SK-N-SH (cell line): ENCODE data around the gene CEP43. TPM values are rescaled to one million over a fixed set of nuclear protein-coding genes. Genes with fewer than 3 reads are reported as not detected.

Source experiments
- CTCF ChIA-PET: fragments of 300-600, 350-600 bp; formaldehyde crosslinking; extraction: SDS; loops from one replicate; lab custom pipeline; 2021; lab: Yijun Ruan, JAX
- POLR2A ChIA-PET: fragments of 350-600 bp; sonication (Branson Sonifier 250); formaldehyde crosslinking; extraction: SDS; loops from one replicate; lab custom pipeline; 2020; ENCODE audit warnings: antibody characterized with exemption, inconsistent platforms; lab: Yijun Ruan, JAX
- DNase-seq: peaks from one replicate; pipeline ENCODE4 v3.0.0; 2012
- H2AFZ ChIP-seq: fragments of 200-600 bp; sonication (generic); 2 replicates; pipeline ENCODE4 v1.8.1; 2016; ENCODE audit warnings: antibody characterized with exemption, mild to moderate bottlenecking, low read depth
- H3F3A ChIP-seq: fragments of 200-600 bp; sonication (generic); replicated peaks from 2 replicates; pipeline ENCODE3; 2016; ENCODE audit warnings: antibody characterized with exemption, mild to moderate bottlenecking; ENCODE audit not compliant: insufficient read depth
- H3K27ac ChIP-seq, 2 experiments: fragments of 200-500 bp in 1 of 2; fragments of 200-600 bp in 1 of 2; sonication (Bioruptor generic) in 1 of 2; sonication (generic), shearing (Covaris generic) in 1 of 2; 2 replicates each; pipeline versions ENCODE4 v1.5.1 to v1.6.1; 2014 to 2016; ENCODE audit warnings: low read depth in 2 of 2, inconsistent platforms in 1 of 2, low read length in 1 of 2, mild to moderate bottlenecking in 1 of 2, mixed read lengths in 1 of 2
- H3K27me3 ChIP-seq: fragments of 200-600 bp; sonication (generic), shearing (Covaris generic); 2 replicates; pipeline ENCODE4 v1.6.1; 2016; ENCODE audit warnings: mixed run types; ENCODE audit not compliant: insufficient read depth
- H3K36me3 ChIP-seq, 2 experiments: fragments of 200-500 bp in 1 of 2; fragments of 200-600 bp in 1 of 2; sonication (Bioruptor generic) in 1 of 2; sonication (generic) in 1 of 2; replicated peaks in 1 of 2; 2 replicates each; pipeline versions ENCODE3 to v1.5.1; 2014 to 2016; ENCODE audit warnings: low read length in 1 of 2, mild to moderate bottlenecking in 1 of 2; ENCODE audit not compliant: insufficient read depth in 2 of 2, control insufficient read depth in 1 of 2
- H3K4me1 ChIP-seq, 2 experiments: fragments of 200-500 bp in 1 of 2; fragments of 200-600 bp in 1 of 2; sonication (Bioruptor generic) in 1 of 2; sonication (generic), shearing (Covaris generic) in 1 of 2; 2 replicates each; pipeline versions ENCODE4 v1.5.1 to v1.6.1; 2014 to 2016; ENCODE audit warnings: low read depth in 1 of 2, low read length in 1 of 2, mixed run types in 1 of 2; ENCODE audit not compliant: insufficient read depth in 2 of 2, control insufficient read depth in 1 of 2
- H3K4me2 ChIP-seq: fragments of 200-600 bp; sonication (generic), shearing (Covaris generic); 2 replicates; pipeline ENCODE4 v1.6.1; 2017; ENCODE audit warnings: mixed run types
- H3K4me3 ChIP-seq, 2 experiments: fragments of 200-500 bp in 1 of 2; fragments of 200-600 bp in 1 of 2; sonication (Bioruptor generic) in 1 of 2; sonication (generic), shearing (Covaris generic) in 1 of 2; 2 replicates each; pipeline versions ENCODE4 v1.5.1 to v1.8.1; 2014 to 2016; ENCODE audit warnings: low read depth in 2 of 2, inconsistent platforms in 1 of 2, low read length in 1 of 2, mild to moderate bottlenecking in 1 of 2, mixed read lengths in 1 of 2, moderate library complexity in 1 of 2
- H3K79me2 ChIP-seq: fragments of 200-600 bp; sonication (generic); 2 replicates; pipeline ENCODE4 v1.8.1; 2017; ENCODE audit warnings: mild to moderate bottlenecking; ENCODE audit not compliant: insufficient read depth
- H3K9ac ChIP-seq: fragments of 200-600 bp; sonication (generic); 2 replicates; pipeline ENCODE4 v1.6.1; 2017; ENCODE audit warnings: mixed run types
- H3K9me2 ChIP-seq: fragments of 200-600 bp; sonication (generic); 2 replicates; pipeline ENCODE4 v1.6.1; 2017; ENCODE audit warnings: mixed run types
- H3K9me3 ChIP-seq: fragments of 200-600 bp; sonication (generic); 2 replicates; pipeline ENCODE4 v1.6.1; 2017; ENCODE audit warnings: mixed run types, mild to moderate bottlenecking, moderate library complexity
- H4K20me1 ChIP-seq: fragments of 200-600 bp; sonication (generic); 2 replicates; pipeline ENCODE4 v1.6.1; 2017; ENCODE audit warnings: mild to moderate bottlenecking, mixed run types; ENCODE audit not compliant: insufficient read depth
- CHD2 ChIP-seq: fragments of 150-350 bp; IDR thresholded peaks from 2 replicates; pipeline ENCODE4 v1.6.1; 2018; ENCODE audit warnings: low read length; ENCODE audit not compliant: partially characterized antibody
- CTCF ChIP-seq: fragments of 200-600 bp; sonication (generic); IDR thresholded peaks from 2 replicates; pipeline ENCODE4 v1.6.1; 2017; ENCODE audit warnings: antibody characterized with exemption, mild to moderate bottlenecking, moderate library complexity
- ELF1 ChIP-seq: IDR thresholded peaks from 2 replicates; pipeline ENCODE4 v1.4.0; 2012
- GABPA ChIP-seq: IDR thresholded peaks from 2 replicates; pipeline ENCODE4 v1.4.0; 2012; ENCODE audit warnings: low read depth, mild to moderate bottlenecking
- MAX ChIP-seq: IDR thresholded peaks from 2 replicates; pipeline ENCODE4 v1.4.0; 2012; ENCODE audit warnings: low read depth
- MEF2A ChIP-seq: IDR thresholded peaks from 2 replicates; pipeline ENCODE4 v1.4.0; 2012; ENCODE audit warnings: low read depth, borderline replicate concordance
- NFIC ChIP-seq: IDR thresholded peaks from 2 replicates; pipeline ENCODE4 v1.4.0; 2012; ENCODE audit warnings: borderline replicate concordance
- PBX3 ChIP-seq: IDR thresholded peaks from 2 replicates; pipeline ENCODE4; 2012
- POLR2AphosphoS5 ChIP-seq: IDR thresholded peaks from 2 replicates; pipeline ENCODE4 v1.6.1; 2012; ENCODE audit warnings: low read depth, low read length
- RCOR1 ChIP-seq: fragments of 150-350 bp; IDR thresholded peaks from 2 replicates; pipeline ENCODE4 v1.6.1; 2017; ENCODE audit warnings: antibody characterized with exemption, low read length
- REST ChIP-seq: IDR thresholded peaks from 2 replicates; pipeline ENCODE4 v1.6.1; 2012; ENCODE audit warnings: mild to moderate bottlenecking, low read depth, low read length, moderate library complexity
- RXRA ChIP-seq: IDR thresholded peaks from 2 replicates; pipeline ENCODE4 v1.4.0; 2012; ENCODE audit warnings: low read depth, mild to moderate bottlenecking, borderline replicate concordance
- SIN3A ChIP-seq: IDR thresholded peaks from 2 replicates; pipeline ENCODE4 v1.6.1; 2012; ENCODE audit warnings: low read depth, mild to moderate bottlenecking, low read length, moderate library complexity, borderline replicate concordance
- TAF1 ChIP-seq: IDR thresholded peaks from 2 replicates; pipeline ENCODE4 v1.6.1; 2012; ENCODE audit warnings: low read depth, mild to moderate bottlenecking, low read length, moderate library complexity, borderline replicate concordance
- TEAD4 ChIP-seq: IDR thresholded peaks from 2 replicates; pipeline ENCODE4 v1.4.0; 2012; ENCODE audit warnings: mild to moderate bottlenecking, borderline replicate concordance; ENCODE audit not compliant: insufficient read depth
- YY1 ChIP-seq: IDR thresholded peaks from 2 replicates; pipeline ENCODE4 v1.4.0; 2012; ENCODE audit warnings: low read depth, mild to moderate bottlenecking
- WGBS: methylation state at CpG from one replicate; pipeline ENCODE4 v1.1.6; 2017; ENCODE audit warnings: low lambda C conversion rate; 5-methylcytosine and 5-hydroxymethylcytosine counted together
- polyA plus RNA-seq, 3 experiments: library from polyadenylated mRNA; depleted of rRNA; stranded (reverse); fragments of >200 nt; gene quantifications; 2 replicates each; pipeline ENCODE4 v1.2.3, GENCODE V29; 2012
- TF ChIP-seq, protein P1 (sequence below): IDR thresholded peaks from 2 replicates; pipeline ENCODE4 v1.4.0; 2012; ENCODE audit warnings: low read depth, borderline replicate concordance

The CEP43 gene
- polyA plus RNA-seq, 1 of the 3 experiments (the other 2 are of a cell fraction): 7.5 TPM

GRCh38 chr6:167013067-167013466, 13.9 kb downstream of the CEP43 start:
- no peak overlapping the region for H3K4me2 ChIP-seq
- peaks cover 12% of the 10 kb centered on the region for H3K79me2 ChIP-seq
- no peaks in the 10 kb centered on the region for H3K27me3 ChIP-seq
- TF ChIP-seq YY1: no peak
- no peak for TF ChIP-seq ELF1
- no peak for TF ChIP-seq RXRA
- no peak for TF ChIP-seq GABPA
- TF ChIP-seq RCOR1: no peak
- no peak for TF ChIP-seq CTCF
- TF ChIP-seq TEAD4: no peak
- no peak for TF ChIP-seq CHD2
- TF ChIP-seq, protein P1, sequence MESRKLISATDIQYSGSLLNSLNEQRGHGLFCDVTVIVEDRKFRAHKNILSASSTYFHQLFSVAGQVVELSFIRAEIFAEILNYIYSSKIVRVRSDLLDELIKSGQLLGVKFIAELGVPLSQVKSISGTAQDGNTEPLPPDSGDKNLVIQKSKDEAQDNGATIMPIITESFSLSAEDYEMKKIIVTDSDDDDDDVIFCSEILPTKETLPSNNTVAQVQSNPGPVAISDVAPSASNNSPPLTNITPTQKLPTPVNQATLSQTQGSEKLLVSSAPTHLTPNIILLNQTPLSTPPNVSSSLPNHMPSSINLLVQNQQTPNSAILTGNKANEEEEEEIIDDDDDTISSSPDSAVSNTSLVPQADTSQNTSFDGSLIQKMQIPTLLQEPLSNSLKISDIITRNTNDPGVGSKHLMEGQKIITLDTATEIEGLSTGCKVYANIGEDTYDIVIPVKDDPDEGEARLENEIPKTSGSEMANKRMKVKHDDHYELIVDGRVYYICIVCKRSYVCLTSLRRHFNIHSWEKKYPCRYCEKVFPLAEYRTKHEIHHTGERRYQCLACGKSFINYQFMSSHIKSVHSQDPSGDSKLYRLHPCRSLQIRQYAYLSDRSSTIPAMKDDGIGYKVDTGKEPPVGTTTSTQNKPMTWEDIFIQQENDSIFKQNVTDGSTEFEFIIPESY: no peak
- TF ChIP-seq MAX: no peak
- TF ChIP-seq SIN3A: no peak
- no peak for TF ChIP-seq TAF1
- TF ChIP-seq NFIC: no peak
- no peak for TF ChIP-seq PBX3
- TF ChIP-seq REST: no peak
- no peak for TF ChIP-seq MEF2A
- no peak for TF ChIP-seq POLR2AphosphoS5
- no peak overlapping the region for H3K4me3 ChIP-seq
- no peak overlapping the region for H3K27ac ChIP-seq
- H4K20me1 ChIP-seq: no peaks in the 10 kb centered on the region
- no peak for DNase-seq
- ChIA-PET POLR2A (no interaction called here), CTCF (interaction anchor here (0.7 to 2.6 kb wide), 3 partner anchors 8 to 238 kb away, joined by 3 to 7 read pairs (median 4); no protein-coding TSS in a partner anchor)
- H3F3A ChIP-seq: peaks cover 11% of the 10 kb centered on the region
- H3K9me2 ChIP-seq: no peaks in the 10 kb centered on the region
- WGBS: 93% methylated on average over 1 of the region's 1 CpG
- H3K4me1 ChIP-seq: no peaks in the 10 kb centered on the region; a peak in 1 of 4 replicates
- H2AFZ ChIP-seq: no peak overlapping the region
- H3K9ac ChIP-seq: no peak overlapping the region
- peaks cover 50 to 56% of the 10 kb centered on the region in 2 experiments for H3K36me3 ChIP-seq
- no peaks in the 10 kb centered on the region for H3K9me3 ChIP-seq
